H1 (cell line): ENCODE data around the gene ITPKC.

Experiments used
- EGR1 ChIP-seq: IDR thresholded peaks from 2 replicates; pipeline ENCODE4 v1.6.1; 2011; ENCODE audit warnings: low read depth, low read length, borderline replicate concordance
- EP300 ChIP-seq, 2 experiments: IDR thresholded peaks; 1 replicate in 1 of 2; 2 replicates in 1 of 2; pipeline ENCODE4 v1.6.1; 2011 to 2012; ENCODE audit warnings: low read depth in 2 of 2, low read length in 2 of 2, mild to moderate bottlenecking in 2 of 2, borderline replicate concordance in 1 of 2, inconsistent platforms in 1 of 2, moderate library complexity in 1 of 2
- POLR2A ChIP-seq, 2 experiments: IDR thresholded peaks; 1 replicate in 1 of 2; 2 replicates in 1 of 2; pipeline ENCODE4 v1.6.1; 2011; ENCODE audit warnings: low read depth in 2 of 2, low read length in 2 of 2, mild to moderate bottlenecking in 2 of 2; ENCODE audit errors: control extremely low read depth in 1 of 2
- TF ChIP-seq, protein P1 (sequence below), 3 experiments: IDR thresholded peaks; 1 replicate in 2 of 3; 2 replicates in 1 of 3; pipeline versions ENCODE4 v1.5.1 to v1.6.1; 2011; ENCODE audit warnings: low read length in 3 of 3, mild to moderate bottlenecking in 3 of 3, inconsistent platforms in 2 of 3, low read depth in 1 of 3, moderate library complexity in 1 of 3; ENCODE audit not compliant: insufficient read depth in 1 of 3; ENCODE audit errors: control extremely low read depth in 1 of 3
- TF ChIP-seq, protein P2 (sequence below): IDR thresholded peaks from 2 replicates; pipeline ENCODE4 v1.6.1; 2012; ENCODE audit warnings: inconsistent platforms

DNA sequence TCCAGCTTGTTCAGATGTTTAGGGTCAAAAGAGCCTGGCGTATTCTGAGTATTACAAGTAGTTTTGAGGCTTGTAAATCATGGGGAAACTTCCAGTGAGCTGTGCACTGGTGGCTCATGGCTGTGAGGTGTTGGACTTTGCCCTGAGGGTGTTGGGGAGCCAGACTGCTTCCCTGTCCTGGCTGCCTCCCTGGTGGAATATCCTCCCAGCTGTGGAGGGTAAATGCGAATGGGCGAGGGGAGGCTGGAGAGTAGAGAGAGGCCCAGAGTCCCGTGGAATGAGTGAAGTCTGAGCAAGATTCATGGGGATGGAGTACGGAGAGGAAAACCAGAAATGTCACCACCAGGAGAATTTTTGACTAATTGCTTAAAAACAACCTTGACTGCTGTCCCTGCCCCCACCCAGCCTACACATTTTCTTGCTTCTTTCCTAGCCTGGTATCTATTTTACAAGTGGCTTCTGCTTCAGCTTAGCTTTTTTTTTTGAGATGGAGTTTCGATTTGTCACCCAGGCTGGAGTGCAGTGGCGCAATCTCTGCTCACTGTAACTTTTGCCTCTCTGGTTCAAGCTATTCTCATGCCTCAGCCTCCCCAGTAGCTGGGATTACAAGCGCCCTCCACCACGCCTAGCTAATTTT, 37.8 kb downstream of the ITPKC start:
- TF ChIP-seq, protein P1, sequence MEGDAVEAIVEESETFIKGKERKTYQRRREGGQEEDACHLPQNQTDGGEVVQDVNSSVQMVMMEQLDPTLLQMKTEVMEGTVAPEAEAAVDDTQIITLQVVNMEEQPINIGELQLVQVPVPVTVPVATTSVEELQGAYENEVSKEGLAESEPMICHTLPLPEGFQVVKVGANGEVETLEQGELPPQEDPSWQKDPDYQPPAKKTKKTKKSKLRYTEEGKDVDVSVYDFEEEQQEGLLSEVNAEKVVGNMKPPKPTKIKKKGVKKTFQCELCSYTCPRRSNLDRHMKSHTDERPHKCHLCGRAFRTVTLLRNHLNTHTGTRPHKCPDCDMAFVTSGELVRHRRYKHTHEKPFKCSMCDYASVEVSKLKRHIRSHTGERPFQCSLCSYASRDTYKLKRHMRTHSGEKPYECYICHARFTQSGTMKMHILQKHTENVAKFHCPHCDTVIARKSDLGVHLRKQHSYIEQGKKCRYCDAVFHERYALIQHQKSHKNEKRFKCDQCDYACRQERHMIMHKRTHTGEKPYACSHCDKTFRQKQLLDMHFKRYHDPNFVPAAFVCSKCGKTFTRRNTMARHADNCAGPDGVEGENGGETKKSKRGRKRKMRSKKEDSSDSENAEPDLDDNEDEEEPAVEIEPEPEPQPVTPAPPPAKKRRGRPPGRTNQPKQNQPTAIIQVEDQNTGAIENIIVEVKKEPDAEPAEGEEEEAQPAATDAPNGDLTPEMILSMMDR (IDR thresholded peaks at IDR 0.05; ENCODE audit: control extremely low read depth in 1 of 3, insufficient read depth in 1 of 3, low read depth in 1 of 3, low read length in 3 of 3), result no peak
- no peak for TF ChIP-seq EP300 (IDR thresholded peaks at IDR 0.05; ENCODE audit: borderline replicate concordance in 1 of 2, low read depth in 2 of 2, low read length in 2 of 2)
- no peak for TF ChIP-seq EGR1
- TF ChIP-seq, protein P2, sequence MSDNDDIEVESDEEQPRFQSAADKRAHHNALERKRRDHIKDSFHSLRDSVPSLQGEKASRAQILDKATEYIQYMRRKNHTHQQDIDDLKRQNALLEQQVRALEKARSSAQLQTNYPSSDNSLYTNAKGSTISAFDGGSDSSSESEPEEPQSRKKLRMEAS, result no peak
- peak; percentile 24 to 46; a peak in 2 of 3 replicates for TF ChIP-seq POLR2A (IDR thresholded peaks at IDR 0.05; ENCODE audit: control extremely low read depth in 1 of 2, low read depth in 2 of 2, low read length in 2 of 2)
